Mesenchymal stem cell (in vitro differentiated cells and primary cell): ENCODE results near the gene CD248.

ENCODE experiments used
- DNase-seq: peaks from one replicate; pipeline ENCODE4 v3.0.0-alpha.2; 2013
- H2AFZ ChIP-seq: one replicate; pipeline ENCODE4 v1.6.1; 2013; ENCODE audit warnings: low read depth, mild to moderate bottlenecking, control low read depth, inconsistent platforms, low read length, moderate library complexity
- H2AK5ac ChIP-seq: 2 replicates; pipeline ENCODE4 v1.6.1; 2013; ENCODE audit warnings: low read length, moderate library complexity, mild to moderate bottlenecking, inconsistent platforms; ENCODE audit not compliant: severe bottlenecking
- H2BK120ac ChIP-seq: one replicate; pipeline ENCODE4 v1.6.1; 2013; ENCODE audit warnings: low read depth, mild to moderate bottlenecking, inconsistent platforms, low read length, moderate library complexity
- H2BK12ac ChIP-seq, 2 experiments: one replicate each; pipeline ENCODE4 v1.6.1; 2013; ENCODE audit warnings: inconsistent platforms in 2 of 2, low read length in 2 of 2, mild to moderate bottlenecking in 2 of 2, moderate library complexity in 2 of 2, control low read depth in 1 of 2
- H2BK15ac ChIP-seq: one replicate; pipeline ENCODE4 v1.6.1; 2013; ENCODE audit warnings: mild to moderate bottlenecking, low read depth, inconsistent platforms; ENCODE audit not compliant: poor library complexity, severe bottlenecking
- H2BK5ac ChIP-seq: 2 replicates; pipeline ENCODE4 v1.6.1; 2013; ENCODE audit warnings: low read depth, mild to moderate bottlenecking, low read length, control low read depth, inconsistent platforms; ENCODE audit not compliant: poor library complexity, severe bottlenecking
- H3K14ac ChIP-seq, 2 experiments: one replicate each; pipeline ENCODE4 v1.6.1; 2013; ENCODE audit warnings: inconsistent platforms in 2 of 2, low read length in 2 of 2, control low read depth in 1 of 2, mild to moderate bottlenecking in 1 of 2, moderate library complexity in 1 of 2
- H3K18ac ChIP-seq, 2 experiments: one replicate each; pipeline ENCODE4 v1.6.1; 2013; ENCODE audit warnings: inconsistent platforms in 2 of 2, low read length in 2 of 2, control low read depth in 1 of 2, low read depth in 1 of 2, mild to moderate bottlenecking in 1 of 2
- H3K23ac ChIP-seq, 2 experiments: one replicate each; pipeline ENCODE4 v1.6.1; 2013; ENCODE audit warnings: inconsistent platforms in 2 of 2, low read length in 2 of 2, mild to moderate bottlenecking in 2 of 2, moderate library complexity in 2 of 2, control low read depth in 1 of 2
- H3K27ac ChIP-seq: 2 replicates; pipeline ENCODE4 v1.5.1; 2013; ENCODE audit warnings: mild to moderate bottlenecking, moderate library complexity, low read length, control low read depth, inconsistent platforms; ENCODE audit not compliant: poor library complexity, severe bottlenecking
- H3K27me3 ChIP-seq, 2 experiments: 2 replicates each; pipeline versions ENCODE4 v1.6.1 to v1.7.0; 2013; ENCODE audit warnings: low read length in 2 of 2, mild to moderate bottlenecking in 2 of 2, moderate library complexity in 2 of 2, control low read depth in 1 of 2, inconsistent platforms in 1 of 2; ENCODE audit not compliant: control insufficient read depth in 1 of 2, insufficient read depth in 1 of 2
- H3K36me3 ChIP-seq, 2 experiments: 2 replicates each; pipeline versions ENCODE4 v1.6.1 to v1.7.0; 2013; ENCODE audit warnings: low read length in 2 of 2, control low read depth in 1 of 2, inconsistent platforms in 1 of 2, low read depth in 1 of 2, mild to moderate bottlenecking in 1 of 2; ENCODE audit not compliant: insufficient read depth in 2 of 2, control insufficient read depth in 1 of 2
- H3K4ac ChIP-seq, 2 experiments: one replicate each; pipeline ENCODE4 v1.6.1; 2013; ENCODE audit warnings: inconsistent platforms in 2 of 2, low read length in 2 of 2, mild to moderate bottlenecking in 2 of 2, moderate library complexity in 2 of 2, control low read depth in 1 of 2, low read depth in 1 of 2
- H3K4me1 ChIP-seq: 2 replicates; pipeline ENCODE4 v1.6.1; 2013; ENCODE audit warnings: low read depth, low read length, control low read depth; ENCODE audit not compliant: control insufficient read depth, insufficient read depth
- H3K4me2 ChIP-seq: 2 replicates; pipeline ENCODE4 v1.6.1; 2013; ENCODE audit warnings: low read length, mild to moderate bottlenecking, inconsistent platforms; ENCODE audit not compliant: poor library complexity, severe bottlenecking
- H3K4me3 ChIP-seq, 2 experiments: 2 replicates each; pipeline versions ENCODE4 v1.5.1 to v1.7.0; 2013; ENCODE audit warnings: low read length in 2 of 2, mild to moderate bottlenecking in 2 of 2, control low read depth in 1 of 2, low read depth in 1 of 2; ENCODE audit not compliant: insufficient read depth in 1 of 2
- H3K79me1 ChIP-seq: replicated peaks from 2 replicates; pipeline ENCODE4 v1.6.1; 2013; ENCODE audit warnings: mild to moderate bottlenecking, control low read depth, low read length, inconsistent platforms; ENCODE audit not compliant: poor library complexity, severe bottlenecking
- H3K9ac ChIP-seq: 2 replicates; pipeline ENCODE4 v1.7.0; 2013; ENCODE audit warnings: mild to moderate bottlenecking, low read length, moderate library complexity
- H3K9me3 ChIP-seq: 2 replicates; pipeline ENCODE4 v1.7.0; 2013; ENCODE audit warnings: mild to moderate bottlenecking, low read length; ENCODE audit not compliant: control insufficient read depth
- H4K8ac ChIP-seq: one replicate; pipeline ENCODE4 v1.6.1; 2013; ENCODE audit warnings: inconsistent platforms, mild to moderate bottlenecking, low read length, moderate library complexity
- H4K91ac ChIP-seq: one replicate; pipeline ENCODE4 v1.6.1; 2013; ENCODE audit warnings: mild to moderate bottlenecking, low read length, inconsistent platforms
- WGBS: methylation state at CpG from one replicate; pipeline ENCODE4 v1.1.7; 2013; ENCODE audit warnings: mixed read lengths; 5-methylcytosine and 5-hydroxymethylcytosine counted together

CD248 gene

DNA sequence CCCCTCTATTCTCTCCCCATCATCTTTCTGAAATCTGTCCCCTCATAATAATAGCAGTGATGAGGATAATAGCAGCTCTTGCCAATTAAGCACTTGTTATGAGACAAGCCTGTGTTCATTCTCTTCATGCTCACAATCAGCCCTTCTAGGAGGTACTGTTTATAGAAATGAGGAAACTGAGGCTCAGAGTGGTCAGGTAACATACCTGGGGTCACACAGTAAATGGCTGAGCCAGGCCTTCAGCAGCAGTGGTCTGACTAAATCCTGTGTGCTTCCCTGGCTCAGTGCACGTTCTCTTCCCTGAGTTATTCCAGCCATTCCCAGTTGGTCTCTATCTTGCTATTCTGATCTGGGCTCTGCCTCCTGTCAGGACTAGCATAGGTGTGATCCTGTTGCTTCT is 42.6 kb downstream of the CD248 start:
- Histone ChIP-seq H3K23ac (no peak overlapping the region), H4K91ac (no peak overlapping the region), H2BK120ac (no peak overlapping the region), H3K4me1 (peaks cover 11% of the 10 kb centered on the region), H3K36me3 (peaks cover 56 to 61% of the 10 kb centered on the region in 2 experiments), H3K9me3 (no peaks in the 10 kb centered on the region), H3K27me3 (peaks cover 4 to 7% of the 10 kb centered on the region in 2 experiments), H2BK5ac (no peak overlapping the region), H3K27ac (no peak overlapping the region), H3K4me3 (no peak overlapping the region), H3K9ac (no peak overlapping the region), H2BK12ac (no peak overlapping the region), H3K4ac (no peak overlapping the region), H2BK15ac (no peak overlapping the region), H4K8ac (no peak overlapping the region), H3K79me1 (peaks cover 14% of the 10 kb centered on the region), H3K14ac (no peak overlapping the region), H2AK5ac (no peak overlapping the region), H2AFZ (no peak overlapping the region), H3K4me2 (no peak overlapping the region), H3K18ac (no peak overlapping the region)
- no peak for DNase-seq
- 75% methylated on average over 1 of the region's 1 CpG for WGBS

DNA sequence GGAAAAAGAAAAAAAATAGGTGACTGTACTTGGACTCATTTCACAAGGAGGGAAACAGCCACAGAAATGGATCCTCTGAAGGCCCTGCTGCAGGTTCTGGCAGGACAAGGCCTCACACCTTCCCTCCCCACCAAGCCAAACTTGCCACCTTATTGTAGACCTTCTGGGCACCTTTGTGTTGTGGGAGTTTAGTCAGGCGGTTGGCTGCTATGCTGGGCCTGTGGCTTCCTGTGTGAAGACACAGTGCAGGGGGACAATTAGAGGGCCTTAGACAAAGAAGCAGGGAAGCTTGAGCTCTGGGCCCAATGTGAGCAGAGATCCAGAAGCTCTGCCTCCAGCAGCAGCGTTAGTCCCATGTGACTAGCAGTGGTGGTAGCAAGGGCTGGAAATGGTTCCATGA is 44.2 kb downstream of the CD248 start:
- Histone ChIP-seq H2BK120ac (no peak overlapping the region), H3K9me3 (no peaks in the 10 kb centered on the region), H3K18ac (no peak overlapping the region), H3K36me3 (peaks cover 56 to 61% of the 10 kb centered on the region in 2 experiments), H2AFZ (no peak overlapping the region), H3K23ac (no peak overlapping the region), H3K27ac (no peak overlapping the region), H2BK5ac (no peak overlapping the region), H3K4me1 (peaks cover 3% of the 10 kb centered on the region), H4K8ac (no peak overlapping the region), H3K9ac (no peak overlapping the region), H3K27me3 (no peaks in the 10 kb centered on the region), H3K79me1 (peaks cover 14% of the 10 kb centered on the region), H2BK15ac (no peak overlapping the region), H4K91ac (no peak overlapping the region), H3K14ac (no peak overlapping the region), H2BK12ac (no peak overlapping the region), H2AK5ac (no peak overlapping the region), H3K4me2 (no peak overlapping the region), H3K4me3 (no peak overlapping the region), H3K4ac (no peak overlapping the region)
- 98% methylated on average over 2 of the region's 2 CpGs for WGBS
- no peak for DNase-seq

DNA sequence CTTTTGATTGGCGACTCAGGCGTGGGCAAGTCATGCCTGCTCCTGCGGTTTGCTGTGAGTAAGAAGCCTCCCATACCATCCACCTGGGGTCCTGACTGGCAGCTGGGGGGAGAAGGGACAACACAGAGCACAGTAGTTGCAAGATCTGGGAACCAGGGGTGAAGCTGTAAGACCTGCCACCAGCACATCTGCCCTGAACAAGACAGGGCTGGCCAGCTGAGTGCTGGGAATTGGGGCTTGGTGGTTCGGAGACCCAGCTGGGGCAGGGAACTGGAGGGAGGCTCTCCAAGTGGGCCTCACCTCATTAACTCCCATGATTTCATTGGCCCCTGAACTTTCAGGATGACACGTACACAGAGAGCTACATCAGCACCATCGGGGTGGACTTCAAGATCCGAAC is 45.0 kb downstream of the CD248 start:
- over 99% methylated on average over 7 of the region's 7 CpGs for WGBS
- Histone ChIP-seq H3K14ac (no peak overlapping the region), H3K4ac (no peak overlapping the region), H3K27me3 (no peaks in the 10 kb centered on the region), H3K9ac (no peak overlapping the region), H4K8ac (no peak overlapping the region), H4K91ac (no peak overlapping the region), H2BK120ac (no peak overlapping the region), H2AK5ac (no peak overlapping the region), H3K23ac (peak overlapping the region in 1 of 2 experiments; percentile 34), H3K18ac (no peak overlapping the region), H3K4me2 (no peak overlapping the region), H3K9me3 (no peaks in the 10 kb centered on the region), H3K79me1 (peaks cover 14% of the 10 kb centered on the region), H2BK5ac (no peak overlapping the region), H3K27ac (no peak overlapping the region), H2BK12ac (no peak overlapping the region), H3K36me3 (peaks cover 56 to 64% of the 10 kb centered on the region in 2 experiments), H3K4me3 (no peak overlapping the region), H2BK15ac (no peak overlapping the region), H3K4me1 (peaks cover 6% of the 10 kb centered on the region), H2AFZ (no peak overlapping the region)
- no peak for DNase-seq

DNA sequence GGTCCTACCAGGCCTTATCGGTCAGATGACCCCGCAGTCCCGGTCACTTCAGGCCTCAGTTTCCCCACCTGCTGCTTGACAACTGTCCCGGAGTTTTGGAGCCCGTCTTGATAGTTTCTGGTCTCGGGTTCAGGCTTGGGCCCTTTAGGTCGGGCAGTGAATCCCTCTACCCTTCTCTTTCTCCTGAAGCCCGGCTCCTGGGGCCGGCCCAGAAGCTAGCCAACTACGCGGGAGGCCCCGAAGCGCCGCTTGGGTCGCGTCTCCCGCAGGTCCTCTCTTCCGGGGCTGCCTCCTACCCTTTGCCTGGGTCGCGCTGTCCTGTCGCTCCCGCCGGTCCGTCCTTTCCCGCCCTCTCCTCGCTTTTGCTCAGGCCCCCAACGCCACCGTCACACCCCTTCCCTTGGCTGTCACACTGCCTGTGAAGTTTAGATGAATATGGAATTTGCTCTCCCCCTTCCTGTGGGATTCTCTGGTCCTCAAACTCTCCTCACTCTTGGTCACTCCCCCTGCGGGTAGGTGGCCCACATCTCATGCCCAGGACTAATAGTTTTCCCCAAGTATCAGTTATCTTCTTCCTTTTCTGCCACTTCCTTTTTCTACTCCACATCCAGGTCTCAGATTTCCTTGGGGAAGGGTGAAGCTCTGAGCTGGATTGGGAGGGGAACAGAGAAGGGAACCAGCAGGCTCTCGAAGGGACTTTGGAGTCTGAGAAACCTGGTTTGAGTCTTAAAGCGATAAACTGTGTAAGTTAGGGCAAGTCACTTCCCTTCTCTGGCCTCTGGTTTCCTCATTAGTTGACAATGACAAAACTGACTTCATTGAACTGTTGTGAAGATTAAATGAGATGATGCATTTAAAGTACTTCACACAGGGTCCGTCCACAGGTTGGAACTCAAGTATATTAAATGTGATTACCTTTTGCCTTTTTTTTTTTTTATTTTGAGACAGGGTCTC is 47.6 kb downstream of the CD248 start:
- Histone ChIP-seq H4K91ac (peak overlapping the region; percentile 88), H3K4me3 (peak overlapping the region; percentile 90 to 97), H2BK15ac (peak overlapping the region; percentile 3), H3K9me3 (no peaks in the 10 kb centered on the region), H3K36me3 (peaks cover 56 to 64% of the 10 kb centered on the region in 2 experiments), H3K27ac (peak overlapping the region; percentile 82), H2AK5ac (peak overlapping the region; percentile 79), H3K23ac (no peak overlapping the region), H2BK120ac (peak overlapping the region; percentile 99), H2AFZ (no peak overlapping the region), H3K9ac (peak overlapping the region; percentile 98), H3K18ac (peak overlapping the region; percentile 88 to 96), H3K4me1 (peaks cover 11% of the 10 kb centered on the region), H4K8ac (peak overlapping the region; percentile 59), H3K27me3 (no peaks in the 10 kb centered on the region), H2BK5ac (no peak overlapping the region), H3K4me2 (peak overlapping the region; percentile 88), H2BK12ac (peak overlapping the region in 1 of 2 experiments; percentile 0), H3K14ac (peak overlapping the region in 1 of 2 experiments; percentile 72), H3K4ac (peak overlapping the region; percentile 91 to 96), H3K79me1 (peaks cover 25% of the 10 kb centered on the region)
- WGBS = 6% methylated on average over 32 of the region's 32 CpGs
- peak; percentile 75 for DNase-seq
